Loucy (cell line): Measurements from ENCODE around the gene FDX2.

ENCODE experiments used
- EZH2phosphoT487 ChIP-seq: fragments of 200-600 bp; IDR thresholded peaks from 2 replicates; pipeline ENCODE4 v1.6.1; 2018; ENCODE audit warnings: antibody characterized with exemption, mild to moderate bottlenecking, moderate library complexity, borderline replicate concordance
- TF ChIP-seq, protein P1 (sequence below): fragments of 200-600 bp; sonication (generic); conservative IDR thresholded peaks from 2 replicates; pipeline ENCODE4 v1.5.1; 2014; ENCODE audit warnings: mild to moderate bottlenecking, antibody characterized with exemption, low read length

DNA sequence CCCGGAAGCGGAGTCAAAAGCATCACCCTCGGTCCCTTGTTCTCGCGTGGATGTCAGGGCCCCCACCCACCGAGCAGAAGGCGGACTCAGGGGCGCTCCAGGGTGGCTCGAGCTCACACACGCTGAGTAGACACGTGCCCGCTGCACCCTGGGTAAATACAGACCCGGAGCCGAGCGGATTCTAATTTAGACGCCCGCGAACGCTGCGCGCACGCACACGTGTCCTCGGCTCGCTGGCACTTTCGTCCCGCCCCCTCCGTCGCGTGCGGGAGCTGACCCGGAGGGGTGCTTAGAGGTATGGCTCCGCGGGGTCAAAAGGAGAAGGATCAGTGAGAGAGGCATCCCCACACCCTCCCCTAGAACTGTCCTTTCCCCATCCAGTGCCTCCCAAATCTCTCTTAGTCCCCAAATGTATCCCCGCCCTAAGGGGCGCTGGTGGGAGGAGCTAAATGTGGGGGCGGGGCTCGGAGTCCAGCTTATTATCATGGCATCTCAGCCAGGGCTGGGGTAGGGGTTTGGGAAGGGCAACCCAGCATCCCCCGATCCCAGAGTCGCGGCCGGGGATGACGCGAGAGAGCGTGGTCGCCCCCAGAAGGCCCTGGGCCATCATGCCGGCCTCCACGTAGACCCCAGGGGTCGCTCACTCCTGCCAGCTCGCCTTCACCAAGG is 26.5 kb downstream of the FDX2 start:
- TF ChIP-seq, protein P1, sequence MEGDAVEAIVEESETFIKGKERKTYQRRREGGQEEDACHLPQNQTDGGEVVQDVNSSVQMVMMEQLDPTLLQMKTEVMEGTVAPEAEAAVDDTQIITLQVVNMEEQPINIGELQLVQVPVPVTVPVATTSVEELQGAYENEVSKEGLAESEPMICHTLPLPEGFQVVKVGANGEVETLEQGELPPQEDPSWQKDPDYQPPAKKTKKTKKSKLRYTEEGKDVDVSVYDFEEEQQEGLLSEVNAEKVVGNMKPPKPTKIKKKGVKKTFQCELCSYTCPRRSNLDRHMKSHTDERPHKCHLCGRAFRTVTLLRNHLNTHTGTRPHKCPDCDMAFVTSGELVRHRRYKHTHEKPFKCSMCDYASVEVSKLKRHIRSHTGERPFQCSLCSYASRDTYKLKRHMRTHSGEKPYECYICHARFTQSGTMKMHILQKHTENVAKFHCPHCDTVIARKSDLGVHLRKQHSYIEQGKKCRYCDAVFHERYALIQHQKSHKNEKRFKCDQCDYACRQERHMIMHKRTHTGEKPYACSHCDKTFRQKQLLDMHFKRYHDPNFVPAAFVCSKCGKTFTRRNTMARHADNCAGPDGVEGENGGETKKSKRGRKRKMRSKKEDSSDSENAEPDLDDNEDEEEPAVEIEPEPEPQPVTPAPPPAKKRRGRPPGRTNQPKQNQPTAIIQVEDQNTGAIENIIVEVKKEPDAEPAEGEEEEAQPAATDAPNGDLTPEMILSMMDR = no peak
- TF ChIP-seq EZH2phosphoT487 = no peak
